Neuronal stem cell (in vitro differentiated cells): ENCODE results near the gene DNAH8.

Source experiments
- DNase-seq: peaks from one replicate; pipeline ENCODE4 v3.0.0-alpha.2; 2013; ENCODE audit warnings: low spot score
- H2AFZ ChIP-seq: one replicate; pipeline ENCODE4 v1.6.1; 2013; ENCODE audit warnings: mild to moderate bottlenecking, low read length, inconsistent platforms
- H2AK5ac ChIP-seq: 2 replicates; pipeline ENCODE4 v1.6.1; 2013; ENCODE audit warnings: low read depth, mild to moderate bottlenecking, inconsistent platforms, low read length, moderate library complexity, mixed read lengths
- H2BK120ac ChIP-seq: 2 replicates; pipeline ENCODE4 v1.6.1; 2013; ENCODE audit warnings: low read depth, mild to moderate bottlenecking, inconsistent platforms, low read length, moderate library complexity, mixed read lengths
- H2BK12ac ChIP-seq: one replicate; pipeline ENCODE4 v1.6.1; 2013; ENCODE audit warnings: low read length, inconsistent platforms
- H2BK15ac ChIP-seq: 2 replicates; pipeline ENCODE4 v1.6.1; 2013; ENCODE audit warnings: mild to moderate bottlenecking, low read length, inconsistent platforms, mixed read lengths
- H2BK5ac ChIP-seq: one replicate; pipeline ENCODE4 v1.6.1; 2013; ENCODE audit warnings: inconsistent platforms, mild to moderate bottlenecking, low read length, moderate library complexity
- H3K14ac ChIP-seq: one replicate; pipeline ENCODE4 v1.6.1; 2013; ENCODE audit warnings: low read length, inconsistent platforms
- H3K18ac ChIP-seq: 2 replicates; pipeline ENCODE4 v1.6.1; 2013; ENCODE audit warnings: low read length, inconsistent platforms
- H3K23ac ChIP-seq: 2 replicates; pipeline ENCODE4 v1.6.1; 2013; ENCODE audit warnings: low read depth, mild to moderate bottlenecking, mixed read lengths, low read length, inconsistent platforms; ENCODE audit not compliant: poor library complexity
- H3K27ac ChIP-seq: replicated peaks from 3 replicates; pipeline ENCODE4 v1.5.1; 2013; ENCODE audit warnings: low read length, inconsistent platforms
- H3K27me3 ChIP-seq, 3 experiments: 2 replicates each; pipeline ENCODE4 v1.6.1; 2013; ENCODE audit warnings: low read length in 3 of 3, mild to moderate bottlenecking in 2 of 3, inconsistent platforms in 1 of 3, low read depth in 1 of 3, mixed read lengths in 1 of 3, moderate library complexity in 1 of 3; ENCODE audit not compliant: control insufficient read depth in 3 of 3, insufficient read depth in 3 of 3
- H3K36me3 ChIP-seq, 2 donors: replicated peaks in 1 of 2; 2 replicates each; pipeline ENCODE4 v1.6.1; 2013; ENCODE audit warnings: low read length in 2 of 2; ENCODE audit not compliant: control insufficient read depth in 2 of 2, insufficient read depth in 2 of 2
- H3K4ac ChIP-seq: 2 replicates; pipeline ENCODE4 v1.6.1; 2013; ENCODE audit warnings: inconsistent platforms, mild to moderate bottlenecking, low read length, moderate library complexity
- H3K4me1 ChIP-seq, 2 donors: 1 replicate in 1 of 2; 2 replicates in 1 of 2; pipeline ENCODE4 v1.6.1; 2013; ENCODE audit warnings: low read length in 2 of 2, low read depth in 1 of 2; ENCODE audit not compliant: control insufficient read depth in 2 of 2, insufficient read depth in 1 of 2
- H3K4me2 ChIP-seq: one replicate; pipeline ENCODE4 v1.6.1; 2013; ENCODE audit warnings: mild to moderate bottlenecking, low read length, inconsistent platforms; ENCODE audit not compliant: insufficient read depth, poor library complexity, severe bottlenecking
- H3K4me3 ChIP-seq, 2 donors: 2 replicates each; pipeline ENCODE4 v1.5.1; 2013; ENCODE audit warnings: low read length in 2 of 2, mild to moderate bottlenecking in 2 of 2, inconsistent platforms in 1 of 2, moderate library complexity in 1 of 2
- H3K79me1 ChIP-seq: one replicate; pipeline ENCODE4 v1.6.1; 2013; ENCODE audit warnings: low read depth, mild to moderate bottlenecking, inconsistent platforms, low read length, moderate library complexity
- H3K9ac ChIP-seq: one replicate; pipeline ENCODE4 v1.6.1; 2013; ENCODE audit warnings: mild to moderate bottlenecking, low read depth, low read length, inconsistent platforms; ENCODE audit not compliant: poor library complexity
- H3K9me3 ChIP-seq, 2 donors: replicated peaks in 1 of 2; 2 replicates each; pipeline versions ENCODE3 to v1.6.1; 2013; ENCODE audit warnings: low read length in 2 of 2, mild to moderate bottlenecking in 2 of 2, inconsistent platforms in 1 of 2, low read depth in 1 of 2, mixed read lengths in 1 of 2, moderate library complexity in 1 of 2; ENCODE audit not compliant: control insufficient read depth in 2 of 2, insufficient read depth in 1 of 2
- H4K8ac ChIP-seq: one replicate; pipeline ENCODE4 v1.6.1; 2013; ENCODE audit warnings: low read depth, mild to moderate bottlenecking, inconsistent platforms, low read length, moderate library complexity
- H4K91ac ChIP-seq: one replicate; pipeline ENCODE4 v1.6.1; 2013; ENCODE audit warnings: low read length, low read depth, mild to moderate bottlenecking, inconsistent platforms; ENCODE audit not compliant: poor library complexity
- WGBS, 2 donors: extraction: QIAGEN DNeasy Blood & Tissue Kit; methylation state at CpG; one replicate each; pipeline ENCODE4 v1.1.7; 2013; ENCODE audit warnings: missing lambda C conversion rate in 2 of 2, mixed read lengths in 1 of 2; ENCODE audit not compliant: insufficient read length in 2 of 2, insufficient replicate concordance in 1 of 2; ENCODE audit errors: extremely low coverage in 2 of 2; 5-methylcytosine and 5-hydroxymethylcytosine counted together

Gene DNAH8

GRCh38 chr6:38814761-38815160 lies 99.7 kb downstream of the DNAH8 start:
- no peak overlapping the region for H4K8ac ChIP-seq
- H3K23ac ChIP-seq: no peak overlapping the region
- H3K4me3 ChIP-seq: no peak overlapping the region
- H2BK12ac ChIP-seq: no peak overlapping the region
- no peak overlapping the region for H2BK15ac ChIP-seq
- peaks cover 0 to 8% (median 2%) of the 10 kb centered on the region in 3 experiments for H3K27me3 ChIP-seq
- H2BK120ac ChIP-seq: no peak overlapping the region
- no peak overlapping the region for H4K91ac ChIP-seq
- H3K27ac ChIP-seq: no peak overlapping the region
- H3K79me1 ChIP-seq: no peaks in the 10 kb centered on the region
- no peak overlapping the region for H3K9ac ChIP-seq
- H3K4me1 ChIP-seq: no peaks in the 10 kb centered on the region
- no peak overlapping the region for H3K4ac ChIP-seq
- peaks cover 0 to 2% of the 10 kb centered on the region in 2 donors for H3K9me3 ChIP-seq
- H3K4me2 ChIP-seq: no peak overlapping the region
- H2BK5ac ChIP-seq: no peak overlapping the region
- H3K36me3 ChIP-seq: no peaks in the 10 kb centered on the region
- H2AK5ac ChIP-seq: no peak overlapping the region
- H3K18ac ChIP-seq: no peak overlapping the region
- no peak for DNase-seq
- no peak overlapping the region for H2AFZ ChIP-seq
- whole genome bisulfite sequencing, 2 donors: no CpG with 5 or more reads among the region's 5 CpGs
- H3K14ac ChIP-seq: no peak overlapping the region

GRCh38 chr6:38815250-38815649 lies 100.1 kb downstream of the DNAH8 start:
- Histone ChIP-seq H3K4ac (no peak overlapping the region), H2BK12ac (no peak overlapping the region), H3K9ac (no peak overlapping the region), H3K27ac (no peak overlapping the region), H2BK15ac (no peak overlapping the region), H3K4me3 (no peak overlapping the region), H2BK5ac (no peak overlapping the region), H2BK120ac (no peak overlapping the region), H3K4me1 (no peaks in the 10 kb centered on the region), H2AK5ac (no peak overlapping the region), H3K79me1 (no peaks in the 10 kb centered on the region), H3K23ac (no peak overlapping the region), H3K14ac (no peak overlapping the region), H3K27me3 (peaks cover 0 to 8% (median 2%) of the 10 kb centered on the region in 3 experiments), H3K18ac (no peak overlapping the region), H3K4me2 (no peak overlapping the region), H4K91ac (no peak overlapping the region), H3K36me3 (no peaks in the 10 kb centered on the region), H4K8ac (no peak overlapping the region), H3K9me3 (peaks cover 0 to 2% of the 10 kb centered on the region in 2 donors), H2AFZ (no peak overlapping the region)
- no peak for DNase-seq
- no CpG with 5 or more reads among the region's 8 CpGs for WGBS, 2 donors

GRCh38 chr6:38818691-38819090 lies 103.6 kb downstream of the DNAH8 start:
- Histone ChIP-seq H2BK15ac (no peak overlapping the region), H3K4me1 (no peaks in the 10 kb centered on the region), H2BK5ac (no peak overlapping the region), H2BK120ac (no peak overlapping the region), H2BK12ac (no peak overlapping the region), H2AK5ac (no peak overlapping the region), H4K91ac (no peak overlapping the region), H3K27me3 (peaks cover 0 to 4% (median 2%) of the 10 kb centered on the region in 3 experiments), H3K79me1 (no peaks in the 10 kb centered on the region), H3K4me3 (no peak overlapping the region), H3K14ac (no peak overlapping the region), H3K27ac (no peak overlapping the region), H3K4me2 (no peak overlapping the region), H3K9me3 (peaks cover 0 to 2% of the 10 kb centered on the region in 2 donors), H3K9ac (no peak overlapping the region), H3K23ac (no peak overlapping the region), H4K8ac (no peak overlapping the region), H3K4ac (no peak overlapping the region), H2AFZ (no peak overlapping the region), H3K36me3 (no peaks in the 10 kb centered on the region), H3K18ac (no peak overlapping the region)
- no CpG with 5 or more reads among the region's 3 CpGs for WGBS, 2 donors
- no peak for DNase-seq

GRCh38 chr6:38822963-38823362 lies 107.9 kb downstream of the DNAH8 start:
- H2AFZ ChIP-seq: no peak overlapping the region
- H3K18ac ChIP-seq: no peak overlapping the region
- no peak overlapping the region for H3K27ac ChIP-seq
- H3K27me3 ChIP-seq: peaks cover 0 to 4% (median 0%) of the 10 kb centered on the region in 3 experiments
- no peak overlapping the region for H2AK5ac ChIP-seq
- no peak overlapping the region for H4K8ac ChIP-seq
- no peak overlapping the region for H3K4me3 ChIP-seq
- no peak overlapping the region for H2BK15ac ChIP-seq
- no CpG with 5 or more reads among the region's 6 CpGs for WGBS, 2 donors
- no peak overlapping the region for H3K4ac ChIP-seq
- H3K9me3 ChIP-seq: no peaks in the 10 kb centered on the region
- no peaks in the 10 kb centered on the region for H3K36me3 ChIP-seq
- DNase-seq: no peak
- no peak overlapping the region for H2BK12ac ChIP-seq
- no peak overlapping the region for H2BK120ac ChIP-seq
- no peak overlapping the region for H3K9ac ChIP-seq
- H3K4me1 ChIP-seq: no peaks in the 10 kb centered on the region
- H3K14ac ChIP-seq: no peak overlapping the region
- no peaks in the 10 kb centered on the region for H3K79me1 ChIP-seq
- H4K91ac ChIP-seq: no peak overlapping the region
- H2BK5ac ChIP-seq: no peak overlapping the region
- no peak overlapping the region for H3K4me2 ChIP-seq
- H3K23ac ChIP-seq: no peak overlapping the region
